Measurements from ENCODE around the gene TRAF7.

The TRAF7 gene

DNA sequence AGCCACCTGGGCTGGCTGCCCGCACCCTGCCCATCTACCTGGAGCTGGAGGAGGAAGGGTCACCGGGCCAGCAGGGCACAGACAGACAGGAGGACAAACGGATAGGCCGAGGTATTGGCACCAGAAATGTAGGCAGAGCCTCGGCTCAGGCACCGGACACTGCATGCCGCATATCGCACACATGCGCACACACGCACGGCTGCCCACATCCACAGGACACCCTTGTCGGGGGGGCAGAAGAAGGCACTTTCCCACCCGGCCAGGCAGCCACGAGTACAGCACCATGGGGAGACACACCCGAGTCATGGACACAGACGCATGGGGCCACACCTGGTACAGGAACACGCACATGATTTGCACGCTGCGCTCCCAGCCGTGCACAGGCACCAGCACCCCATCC is 26.4 kb downstream of the TRAF7 start:
- DNase-seq (ENCODE audit: low read depth in 2 of 2) = no peak

GRCh38 chr16:2183671-2184070 is 28.1 kb downstream of the TRAF7 start:
- DNase-seq (ENCODE audit: low read depth in 2 of 2) = no peak

DNA sequence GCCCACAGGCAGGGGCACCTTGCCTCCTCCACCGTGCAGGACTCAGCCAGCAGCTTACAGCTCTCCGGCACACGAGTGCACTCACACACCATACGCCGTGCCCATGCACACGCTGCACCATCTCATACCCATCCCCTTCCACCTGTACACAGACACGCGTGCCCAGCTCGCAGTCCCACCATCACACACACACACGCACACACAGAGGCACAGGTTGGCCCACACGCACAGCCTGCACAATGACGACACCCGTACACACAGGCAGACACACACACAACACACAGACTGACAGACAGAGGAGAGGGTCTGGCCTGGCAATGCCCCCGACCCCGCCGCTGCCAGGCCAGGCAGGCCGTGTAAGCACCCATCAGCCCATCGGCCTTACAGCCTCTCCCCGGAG is 28.8 kb downstream of the TRAF7 start:
- no peak for DNase-seq (ENCODE audit: low read depth in 2 of 2)

- DNase-seq (ENCODE audit: low read depth in 2 of 2) = no peak
Observed at GRCh38 chr16:2184962-2185361, 29.4 kb downstream of the TRAF7 start.

DNA sequence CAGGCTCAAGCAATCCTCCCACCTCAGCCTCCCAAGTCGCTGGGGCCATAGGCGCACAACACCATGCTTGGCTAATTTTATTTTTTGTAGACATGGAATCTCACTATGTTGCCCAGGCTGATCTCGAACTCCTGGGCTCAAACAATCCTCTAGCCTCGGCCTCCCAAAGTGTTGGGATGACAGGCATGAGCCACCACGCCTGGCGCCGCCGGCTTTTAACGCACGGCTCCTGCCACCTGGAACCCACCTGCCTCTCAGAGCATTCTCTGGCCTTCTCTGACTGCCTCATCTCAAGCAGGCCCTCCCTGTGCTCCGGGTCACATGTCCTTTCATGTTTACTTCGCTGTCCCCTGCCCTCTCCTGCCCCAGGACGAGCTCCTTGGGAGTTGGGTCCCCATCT is 30.5 kb downstream of the TRAF7 start:
- no peak for DNase-seq (ENCODE audit: low read depth in 2 of 2)

DNA sequence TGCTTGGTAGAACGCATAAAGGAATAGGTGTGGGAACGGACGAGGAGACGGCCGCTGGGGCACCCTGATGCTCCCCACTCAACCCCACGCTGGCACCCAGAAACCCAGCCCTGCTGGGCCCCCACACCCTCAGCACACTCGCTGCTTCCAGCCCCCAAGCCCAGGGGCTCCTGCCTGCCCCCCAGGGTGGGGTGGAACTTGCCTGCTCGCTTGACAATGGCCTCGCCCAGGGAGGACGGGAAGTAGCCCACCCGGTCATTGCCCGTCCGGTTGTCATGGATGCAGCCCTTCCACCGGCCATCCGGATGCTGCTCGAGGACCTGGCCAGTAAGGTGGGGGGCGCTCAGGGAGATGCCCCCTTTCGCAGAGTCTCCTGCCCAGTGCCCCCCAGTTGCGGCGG is 30.9 kb downstream of the TRAF7 start:
- no peak for DNase-seq (ENCODE audit: low read depth in 2 of 2)

- no peak for DNase-seq (ENCODE audit: low read depth in 2 of 2)
Observed at GRCh38 chr16:2187212-2187611, 31.6 kb downstream of the TRAF7 start.

- no peak for DNase-seq (ENCODE audit: low read depth in 2 of 2)
Observed at GRCh38 chr16:2188395-2188794, 32.8 kb downstream of the TRAF7 start.

- DNase-seq (ENCODE audit: low read depth in 2 of 2) = no peak
Observed at GRCh38 chr16:2189252-2189893, 33.8 kb downstream of the TRAF7 start.

DNA sequence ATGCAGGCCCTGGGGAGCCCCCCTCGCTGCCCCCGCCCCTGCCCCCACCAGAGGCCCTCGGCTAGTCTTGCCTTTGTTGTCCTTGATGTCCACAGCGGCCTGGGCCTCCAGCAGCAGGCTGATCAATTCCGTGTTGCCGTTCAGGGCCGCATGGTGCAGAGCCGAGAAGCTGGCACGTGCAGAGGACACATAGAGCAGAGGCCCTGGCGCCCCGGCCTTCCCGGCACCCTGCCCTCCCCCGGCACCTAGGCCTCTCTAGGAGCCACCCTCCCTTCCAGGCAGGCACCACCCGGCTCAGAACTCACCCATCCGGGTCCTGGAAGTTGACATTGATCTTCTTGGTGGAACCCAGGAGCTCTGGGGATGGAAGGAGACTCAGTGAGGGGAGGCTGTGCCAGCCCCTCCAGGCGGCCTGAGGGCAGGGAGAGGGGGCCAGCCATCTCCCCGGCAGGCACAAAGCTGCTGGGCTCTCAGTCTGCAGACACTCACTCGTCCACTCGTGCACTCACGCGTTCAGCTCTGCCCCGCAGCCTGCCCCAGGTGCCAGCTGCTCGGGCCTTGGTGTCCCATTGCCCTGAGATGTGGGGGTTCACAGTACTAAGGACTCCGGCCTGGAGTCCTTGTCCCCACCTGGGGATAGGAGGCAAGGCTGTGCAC is 34.5 kb downstream of the TRAF7 start:
- DNase-seq (ENCODE audit: low read depth in 2 of 2) = no peak

DNA sequence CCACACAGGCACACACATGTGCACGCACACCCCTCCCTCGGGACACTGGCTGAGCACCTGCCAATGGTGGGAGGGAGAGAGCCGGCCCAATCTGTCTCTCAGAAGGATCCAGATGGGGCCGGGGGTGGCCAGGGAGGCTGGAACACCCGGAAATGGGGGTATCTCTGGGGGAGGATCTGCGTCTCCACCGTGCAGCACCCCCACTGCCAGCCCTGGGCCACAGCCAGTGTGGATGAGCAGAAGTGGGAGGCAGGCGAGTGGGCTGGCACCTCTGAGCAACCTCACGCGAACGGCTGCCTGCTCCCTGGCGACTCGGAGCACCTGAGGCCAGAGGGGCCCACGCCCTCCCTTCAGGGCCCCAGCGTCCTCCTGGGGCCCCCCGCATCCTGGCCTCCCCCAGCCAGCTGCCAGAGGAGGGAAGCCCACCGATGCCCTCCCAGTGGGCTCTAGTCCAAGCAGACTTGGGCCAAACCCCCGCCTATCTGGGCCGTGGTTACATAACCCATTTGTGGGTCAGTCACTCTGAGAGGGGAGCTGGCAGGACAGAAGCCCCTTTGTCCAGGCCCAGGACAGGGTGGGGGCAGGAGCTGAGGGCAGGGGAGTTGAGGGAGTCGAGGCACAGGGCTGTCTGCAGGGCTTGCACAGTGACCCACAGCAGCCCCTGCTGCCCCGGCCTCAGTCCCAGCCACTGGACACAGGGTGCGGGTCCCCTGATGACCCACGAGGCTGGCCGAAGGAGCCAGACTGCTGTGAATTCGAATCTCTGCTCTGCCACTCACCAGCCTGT is 35.3 kb downstream of the TRAF7 start:
- DNase-seq (ENCODE audit: low read depth in 2 of 2) = no peak

- no peak for DNase-seq (ENCODE audit: low read depth in 2 of 2)
Observed at GRCh38 chr16:2191446-2191706, 35.8 kb downstream of the TRAF7 start.

GRCh38 chr16:2194166-2194834 is 38.7 kb downstream of the TRAF7 start:
- no peak for DNase-seq (ENCODE audit: low read depth in 2 of 2)

- peak in 1 of 2 donors; percentile 41 for DNase-seq (ENCODE audit: low read depth in 2 of 2)
Observed at GRCh38 chr16:2194852-2195321, 39.3 kb downstream of the TRAF7 start.

- no peak for DNase-seq (ENCODE audit: low read depth in 2 of 2)
Observed at GRCh38 chr16:2195322-2196161, 40.0 kb downstream of the TRAF7 start.

DNA sequence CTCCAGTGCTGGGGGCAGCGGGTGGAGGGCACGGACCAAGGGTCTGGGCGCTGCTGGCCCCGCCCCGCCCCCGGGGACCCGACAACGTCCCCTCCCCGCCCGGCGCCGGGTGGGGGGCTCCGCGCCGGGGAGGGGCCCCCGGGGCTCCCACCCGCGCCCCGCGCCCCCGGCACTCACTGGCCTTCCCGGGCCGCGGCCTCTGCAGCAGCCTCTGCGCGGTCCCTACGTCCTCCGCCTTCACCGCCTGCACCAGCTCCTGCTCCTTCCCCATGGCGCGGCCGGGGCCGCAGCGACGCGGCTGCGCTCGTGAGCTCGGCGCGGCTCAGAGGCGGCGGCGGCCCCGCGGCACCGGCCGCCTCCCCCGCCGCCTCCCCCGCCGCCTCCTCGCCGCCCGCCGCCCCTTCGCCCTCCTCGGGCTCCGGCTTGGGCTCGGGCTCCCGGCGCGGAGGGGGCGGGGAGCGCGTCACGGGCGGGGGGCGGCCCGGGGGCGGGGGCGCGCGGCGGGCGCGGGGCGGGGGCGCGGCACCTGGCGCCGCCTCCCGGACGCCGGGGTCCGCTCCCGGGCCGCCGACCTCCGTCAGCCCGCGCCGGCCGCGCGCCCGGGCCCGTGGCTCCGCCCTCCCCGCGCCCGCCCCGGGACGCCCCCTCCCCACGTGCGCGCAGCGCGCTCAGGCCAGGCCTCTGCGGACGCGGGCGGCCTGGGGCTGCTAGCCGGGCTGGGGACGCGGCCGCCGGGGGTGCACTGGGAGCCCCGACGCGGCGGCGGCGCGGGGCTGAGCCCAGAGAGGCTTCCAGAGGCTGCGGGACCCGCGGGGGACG is 40.8 kb downstream of the TRAF7 start, which contains the start of gene CASKIN1:
Gene CASKIN1 (minus strand): TSS at position 444 of the 819 bp plus-strand sequence. CDS start 173 bp downstream, at position 271.
- DNase-seq (ENCODE audit: low read depth in 2 of 2) = no peak

GRCh38 chr16:2196981-2197511 is 41.5 kb downstream of the TRAF7 start:
- DNase-seq (ENCODE audit: low read depth in 2 of 2) = no peak

- no peak for DNase-seq (ENCODE audit: low read depth in 2 of 2)
Observed at GRCh38 chr16:2197765-2198164, 42.2 kb downstream of the TRAF7 start.

- no peak for DNase-seq (ENCODE audit: low read depth in 2 of 2)
Observed at GRCh38 chr16:2198283-2198682, 42.7 kb downstream of the TRAF7 start.

DNA sequence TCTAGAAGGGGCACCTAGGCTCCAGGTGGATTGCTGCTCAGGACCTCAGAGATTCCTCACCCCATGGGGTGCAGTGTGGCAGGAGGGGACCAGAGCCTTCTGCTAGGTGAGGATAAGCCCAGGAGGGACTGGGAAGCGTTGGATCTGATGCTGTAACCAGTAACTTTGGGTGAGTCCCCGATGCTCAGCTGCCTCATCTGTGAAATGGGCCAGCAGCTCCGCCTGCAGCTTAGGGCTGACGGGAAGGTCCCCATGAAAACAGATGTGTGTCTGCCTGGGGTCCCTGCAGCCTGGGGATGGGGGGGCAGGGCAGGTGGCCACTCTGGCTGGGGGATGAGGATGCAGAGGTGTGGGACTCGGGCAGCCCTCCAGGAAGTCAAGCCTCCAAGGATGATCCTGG is 43.5 kb downstream of the TRAF7 start:
- DNase-seq (ENCODE audit: low read depth in 2 of 2) = no peak
